SH-SY5Y (cell line): Measurements from ENCODE around the gene TMEM95.

Source experiments
- GATA2 ChIP-seq: IDR thresholded peaks from 2 replicates; pipeline ENCODE4 v1.6.1; 2011; ENCODE audit warnings: mild to moderate bottlenecking, low read depth, low read length
- GATA3 ChIP-seq: IDR thresholded peaks from 2 replicates; pipeline ENCODE4 v1.6.1; 2011; ENCODE audit warnings: low read depth, mild to moderate bottlenecking, low read length, moderate library complexity

GRCh38 chr17:7392696-7393612 is 38.0 kb downstream of the TMEM95 start:
- TF ChIP-seq GATA2 (no peak), GATA3 (no peak)
